Measurements from ENCODE around the gene ELAPOR2. TPM values are rescaled to one million over a fixed set of nuclear protein-coding genes. Genes with fewer than 3 reads are reported as not detected.

ELAPOR2 gene
- total and polyA plus RNA-seq, 3 donors from 2014 or later, result 7.8 to 26.4 (median 22.6) TPM

- Histone ChIP-seq H3K4me1 (no peaks in the 10 kb centered on the region), H3K27me3 (no peaks in the 10 kb centered on the region), H3K9me3 (no peaks in the 10 kb centered on the region), H3K36me3 (ENCODE audit: low read depth, missing control alignments) (no peaks in the 10 kb centered on the region), H3K27ac (no peak overlapping the region), H3K4me3 (no peak overlapping the region)
- WGBS, 2 donors, result 95 to 97% methylated on average over 2 of the region's 2 CpGs
- no peak for TF ChIP-seq POLR2A (IDR thresholded peaks at IDR 0.05)
- TF ChIP-seq, protein P1, sequence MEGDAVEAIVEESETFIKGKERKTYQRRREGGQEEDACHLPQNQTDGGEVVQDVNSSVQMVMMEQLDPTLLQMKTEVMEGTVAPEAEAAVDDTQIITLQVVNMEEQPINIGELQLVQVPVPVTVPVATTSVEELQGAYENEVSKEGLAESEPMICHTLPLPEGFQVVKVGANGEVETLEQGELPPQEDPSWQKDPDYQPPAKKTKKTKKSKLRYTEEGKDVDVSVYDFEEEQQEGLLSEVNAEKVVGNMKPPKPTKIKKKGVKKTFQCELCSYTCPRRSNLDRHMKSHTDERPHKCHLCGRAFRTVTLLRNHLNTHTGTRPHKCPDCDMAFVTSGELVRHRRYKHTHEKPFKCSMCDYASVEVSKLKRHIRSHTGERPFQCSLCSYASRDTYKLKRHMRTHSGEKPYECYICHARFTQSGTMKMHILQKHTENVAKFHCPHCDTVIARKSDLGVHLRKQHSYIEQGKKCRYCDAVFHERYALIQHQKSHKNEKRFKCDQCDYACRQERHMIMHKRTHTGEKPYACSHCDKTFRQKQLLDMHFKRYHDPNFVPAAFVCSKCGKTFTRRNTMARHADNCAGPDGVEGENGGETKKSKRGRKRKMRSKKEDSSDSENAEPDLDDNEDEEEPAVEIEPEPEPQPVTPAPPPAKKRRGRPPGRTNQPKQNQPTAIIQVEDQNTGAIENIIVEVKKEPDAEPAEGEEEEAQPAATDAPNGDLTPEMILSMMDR (IDR thresholded peaks at IDR 0.05), result no peak
- intact Hi-C loops (cut with DNase I; ENCODE audit: low total_unique reads), result no loop called here
- DNase-seq, result no peak
Observed at GRCh38 chr7:87036985-87037384, 22.5 kb downstream of the ELAPOR2 start.

- intact Hi-C loops (cut with DNase I; ENCODE audit: low total_unique reads), result no loop called here
- no peak for TF ChIP-seq POLR2A (IDR thresholded peaks at IDR 0.05)
- TF ChIP-seq, protein P1 (IDR thresholded peaks at IDR 0.05), result no peak
- no peaks in the 10 kb centered on the region for H3K9me3 ChIP-seq
- H3K36me3 ChIP-seq (ENCODE audit: low read depth, missing control alignments), result no peaks in the 10 kb centered on the region
- DNase-seq, result no peak
- H3K4me3 ChIP-seq, result no peak overlapping the region
- 86 to 90% methylated on average over 4 of the region's 4 CpGs for WGBS, 2 donors
- no peak overlapping the region for H3K27ac ChIP-seq
- H3K27me3 ChIP-seq, result no peaks in the 10 kb centered on the region
- no peaks in the 10 kb centered on the region for H3K4me1 ChIP-seq
Observed at GRCh38 chr7:87032604-87033339, 26.7 kb downstream of the ELAPOR2 start.

- intact Hi-C loops (cut with DNase I; ENCODE audit: low total_unique reads), result no loop called here
- no peaks in the 10 kb centered on the region for H3K4me1 ChIP-seq
- DNase-seq, result no peak
- H3K4me3 ChIP-seq, result no peak overlapping the region
- H3K36me3 ChIP-seq (ENCODE audit: low read depth, missing control alignments), result no peaks in the 10 kb centered on the region
- H3K27me3 ChIP-seq, result no peaks in the 10 kb centered on the region
- TF ChIP-seq, protein P1 (IDR thresholded peaks at IDR 0.05), result no peak
- TF ChIP-seq POLR2A (IDR thresholded peaks at IDR 0.05), result no peak
- no peak overlapping the region for H3K27ac ChIP-seq
- 80 to 84% methylated on average over 1 of the region's 1 CpG for WGBS, 2 donors
- no peaks in the 10 kb centered on the region for H3K9me3 ChIP-seq
Observed at GRCh38 chr7:87029078-87029477, 30.4 kb downstream of the ELAPOR2 start.

DNA sequence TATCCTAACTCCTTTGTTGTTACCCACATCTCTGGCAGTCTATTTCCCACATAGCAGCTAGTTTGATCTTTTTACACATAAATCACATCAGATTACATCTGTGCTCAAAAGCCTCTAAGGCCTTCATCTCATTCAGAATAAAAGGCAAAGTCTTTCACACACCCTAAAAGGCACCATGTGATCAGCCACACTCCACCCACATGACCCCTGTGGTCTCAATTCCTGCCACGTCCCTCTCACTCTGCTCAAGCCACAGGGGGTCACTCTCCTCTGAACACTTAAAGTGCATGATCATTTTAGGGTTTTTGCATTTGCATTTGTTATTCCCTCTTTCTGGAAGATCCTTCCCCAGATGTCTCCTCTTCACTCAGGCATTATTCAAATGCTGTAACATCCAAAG lies 30.8 kb downstream of the ELAPOR2 start:
- TF ChIP-seq, protein P1 (IDR thresholded peaks at IDR 0.05), result no peak
- Histone ChIP-seq H3K27ac (no peak overlapping the region), H3K4me3 (no peak overlapping the region), H3K36me3 (ENCODE audit: low read depth, missing control alignments) (no peaks in the 10 kb centered on the region), H3K4me1 (no peaks in the 10 kb centered on the region), H3K27me3 (no peaks in the 10 kb centered on the region), H3K9me3 (no peaks in the 10 kb centered on the region)
- intact Hi-C loops (cut with DNase I; ENCODE audit: low total_unique reads), result no loop called here
- no peak for DNase-seq
- WGBS, 2 donors, result 20 to 83% methylated on average over 1 of the region's 1 CpG

DNA sequence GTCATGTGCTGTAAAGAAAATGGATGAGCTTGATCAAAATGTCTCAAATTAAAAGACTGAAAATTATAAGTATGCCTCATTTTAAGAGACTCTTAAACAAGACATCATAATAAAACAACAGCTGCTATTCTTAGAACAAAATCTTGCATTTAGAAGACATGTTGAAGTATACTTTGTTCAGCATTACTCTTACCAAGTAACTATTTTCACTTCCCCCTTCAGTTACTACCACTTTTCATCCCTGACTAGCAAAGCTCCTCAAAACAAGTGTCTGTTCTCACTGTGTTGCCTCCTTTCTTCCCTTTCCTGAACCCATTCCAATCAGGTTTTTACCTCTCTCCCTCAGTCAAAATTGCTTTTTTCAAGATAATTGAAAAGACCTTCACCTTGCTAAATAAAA lies 31.6 kb downstream of the ELAPOR2 start:
- Histone ChIP-seq H3K27ac (no peak overlapping the region), H3K4me3 (no peak overlapping the region)

More for the DNA sequence above, 31.6 kb downstream of the ELAPOR2 start:
- Histone ChIP-seq H3K4me1 (no peaks in the 10 kb centered on the region), H3K27me3 (no peaks in the 10 kb centered on the region), H3K9me3 (no peaks in the 10 kb centered on the region), H3K36me3 (ENCODE audit: low read depth, missing control alignments) (no peaks in the 10 kb centered on the region)
- DNase-seq, result no peak
- TF ChIP-seq, protein P1 (IDR thresholded peaks at IDR 0.05), result no peak
- no peak for TF ChIP-seq POLR2A (IDR thresholded peaks at IDR 0.05)
- intact Hi-C loops (cut with DNase I; ENCODE audit: low total_unique reads), result no loop called here

Measured in testis (tissue), 3 donors.